ENCODE results near the gene ZNF219.

ZNF219 gene

GRCh38 chr14:21066882-21067502, 31.5 kb downstream of the ZNF219 start:
- DNase-seq = no peak

- DNase-seq = no peak
These were observed 35.0 kb downstream of the ZNF219 start for GRCh38 chr14:21063479-21063878.

DNA sequence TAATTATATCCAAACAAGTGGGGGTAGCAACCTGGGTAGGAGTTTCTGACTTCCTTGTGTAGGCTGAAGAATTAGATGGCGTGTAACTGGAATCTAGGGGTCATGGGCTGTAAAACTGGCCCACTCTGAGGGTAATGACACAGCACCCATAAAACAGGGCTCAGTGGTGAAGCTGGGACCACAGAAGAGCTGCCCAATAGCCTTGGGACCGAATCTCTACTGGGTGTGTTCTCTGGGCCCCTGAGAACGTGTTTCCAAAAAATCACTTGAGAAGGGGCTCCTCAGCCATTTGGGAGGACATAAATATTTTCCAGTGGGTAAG, 37.1 kb downstream of the ZNF219 start:
- no peak for DNase-seq

GRCh38 chr14:21060614-21061346, 37.7 kb downstream of the ZNF219 start:
- no peak for DNase-seq

- DNase-seq = no peak
These were observed 38.4 kb downstream of the ZNF219 start for GRCh38 chr14:21059842-21060613.

DNA sequence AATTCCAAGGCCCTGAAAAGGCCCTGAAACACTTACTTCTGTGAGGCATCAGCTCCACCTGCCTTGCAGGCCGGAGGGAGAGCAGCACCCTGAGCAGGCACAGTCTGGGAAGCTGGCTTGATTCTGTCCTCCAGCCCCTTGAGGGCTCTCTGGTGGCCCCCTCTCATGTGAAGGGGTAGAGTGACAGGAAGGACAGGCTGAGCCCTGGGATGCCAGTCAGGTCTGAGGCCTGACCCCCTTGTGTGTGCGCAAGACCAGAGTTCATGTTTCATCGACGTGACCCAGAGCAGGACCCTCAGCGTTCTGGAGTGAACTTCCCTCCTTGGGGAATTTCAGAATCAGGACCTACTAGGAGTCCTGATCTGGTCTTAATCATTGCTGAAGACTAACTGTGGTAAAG, 39.6 kb downstream of the ZNF219 start:
- no peak for DNase-seq

- peak in 1 of 2 donors; percentile 69 for DNase-seq
These were observed 40.4 kb downstream of the ZNF219 start, which contains the start of gene RNASE8 for GRCh38 chr14:21057803-21058675. Gene RNASE8, plus strand, starts transcription at chr14:21057822. Its CDS starts 71 bp downstream, at chr14:21057893.

DNA sequence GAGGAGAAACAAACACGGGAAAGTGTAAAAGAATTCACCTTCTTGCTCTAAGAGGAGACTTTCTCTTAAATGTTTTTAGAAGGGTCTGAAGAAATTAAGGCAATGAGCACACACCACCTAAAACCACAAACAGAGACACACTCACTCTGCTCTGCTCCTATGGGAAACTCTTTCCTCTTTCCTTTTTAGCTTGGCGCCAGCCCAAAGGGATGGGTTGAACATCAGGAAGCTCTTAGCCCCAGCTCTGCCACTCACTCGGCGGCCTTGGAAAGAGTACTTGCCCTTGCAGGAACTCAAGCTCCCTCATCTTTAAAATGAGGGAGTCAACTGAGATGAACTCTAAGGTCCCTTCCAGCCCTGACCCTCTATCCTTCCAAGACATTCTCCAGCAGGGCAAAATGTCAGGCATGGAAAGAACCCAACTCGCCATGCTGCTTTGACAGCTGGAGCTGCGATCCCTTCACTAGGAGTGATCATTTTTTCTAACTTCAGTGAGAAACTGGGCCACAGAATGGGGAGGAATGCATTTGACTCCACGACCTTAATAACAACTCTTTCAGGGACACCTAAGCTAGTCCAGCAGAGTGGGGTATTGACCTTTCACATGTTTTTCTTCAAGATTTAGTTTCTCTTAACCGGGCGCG, 41.8 kb downstream of the ZNF219 start:
- no peak for DNase-seq

DNA sequence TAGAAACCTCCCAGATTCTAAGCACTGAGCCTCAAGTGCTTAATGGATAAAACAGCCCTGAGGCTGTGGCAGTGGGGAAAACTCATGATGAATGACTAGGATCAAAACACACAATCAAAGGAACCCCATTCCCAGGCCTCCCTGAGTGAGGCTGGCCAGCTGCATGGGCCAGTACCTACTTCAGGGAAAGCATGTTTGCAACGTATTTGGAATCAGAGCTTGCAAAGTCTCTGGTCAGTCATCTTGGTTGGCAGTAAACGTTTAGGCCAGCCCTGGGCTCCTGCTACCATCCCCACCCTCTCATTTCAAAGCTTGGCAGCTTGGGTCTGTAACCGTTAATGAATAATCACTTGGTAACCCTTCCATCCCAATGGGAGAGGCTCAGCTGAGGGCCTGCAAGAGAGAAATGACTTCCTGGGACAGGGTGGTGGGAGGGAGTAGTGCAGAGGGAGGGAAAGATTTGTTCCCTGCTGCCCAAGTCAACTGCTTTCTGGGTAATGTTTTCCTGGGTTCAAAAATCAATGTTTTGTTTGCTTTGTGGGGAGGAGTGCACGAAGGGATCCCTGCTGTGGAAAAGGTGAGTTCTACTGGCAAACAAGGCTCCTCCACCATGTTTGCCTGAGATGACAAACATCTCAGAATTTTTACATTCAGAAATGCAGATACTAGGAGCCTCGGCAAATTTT, 42.9 kb downstream of the ZNF219 start:
- DNase-seq = no peak

DNA sequence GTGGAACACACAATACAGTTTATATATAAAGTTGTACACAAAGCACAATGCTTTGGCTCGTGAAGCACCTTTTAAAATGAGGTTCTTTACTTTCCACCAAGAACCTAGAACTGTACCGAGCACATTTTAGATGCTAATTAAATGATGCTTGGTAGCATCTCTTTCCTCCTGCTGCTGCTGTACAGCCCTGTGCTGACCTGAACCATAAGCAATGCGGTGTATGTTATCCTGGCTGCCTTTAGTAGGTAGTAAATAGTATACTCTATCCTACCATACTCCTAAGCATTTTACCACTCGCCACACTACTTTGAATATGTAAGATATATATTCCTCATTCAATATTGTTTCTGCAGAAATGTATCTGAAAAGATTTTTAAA, 43.7 kb downstream of the ZNF219 start:
- DNase-seq = no peak

GRCh38 chr14:21054123-21054767, 44.2 kb downstream of the ZNF219 start:
- DNase-seq = no peak

DNA sequence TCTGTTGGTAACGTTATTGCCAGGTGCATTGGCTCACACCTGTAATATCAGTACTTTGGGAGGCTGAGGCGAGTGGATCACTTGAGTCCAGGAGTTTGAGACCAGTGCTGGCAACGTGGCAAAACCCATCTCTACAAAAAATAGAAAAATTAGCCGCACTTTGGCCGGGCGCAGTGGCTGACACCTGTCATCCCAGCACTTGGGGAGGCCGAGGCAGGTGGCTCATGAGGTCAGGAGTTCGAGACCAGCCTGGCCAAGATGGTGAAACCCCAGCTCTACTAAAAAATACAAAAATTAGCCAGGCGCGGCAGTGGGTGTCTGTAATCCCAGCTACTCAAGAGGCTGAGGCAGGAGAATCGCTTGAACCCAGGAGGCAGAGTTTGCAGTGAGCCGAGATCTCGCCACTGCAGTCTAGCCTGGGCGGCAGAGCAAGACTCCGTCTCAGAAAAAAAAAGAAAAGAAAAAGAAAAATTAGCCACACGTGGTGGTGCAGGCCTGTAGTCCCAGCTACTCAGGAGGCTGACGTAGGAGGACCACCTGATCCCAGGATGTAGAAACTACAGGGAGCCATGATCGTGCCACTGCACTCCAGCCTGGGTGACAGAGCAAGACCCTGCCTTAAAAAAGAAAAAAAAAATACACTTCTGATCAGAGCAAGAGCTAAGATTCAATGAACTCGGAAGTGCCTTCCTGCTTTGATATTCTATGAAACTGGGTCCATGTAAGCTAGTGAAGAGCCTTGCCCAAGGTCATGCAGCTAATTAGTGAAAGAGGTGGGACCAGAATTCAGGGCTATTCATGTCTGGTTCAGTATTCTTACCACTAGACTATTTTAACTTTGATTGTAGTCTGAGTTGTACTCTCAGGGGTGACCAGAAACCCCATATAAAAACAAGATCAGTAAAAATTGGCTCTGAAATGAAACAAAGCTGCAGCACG, 45.0 kb downstream of the ZNF219 start:
- DNase-seq = no peak

- peak in 1 of 2 donors; percentile 47 for DNase-seq
These were observed 47.9 kb downstream of the ZNF219 start for GRCh38 chr14:21050597-21050996.

DNA sequence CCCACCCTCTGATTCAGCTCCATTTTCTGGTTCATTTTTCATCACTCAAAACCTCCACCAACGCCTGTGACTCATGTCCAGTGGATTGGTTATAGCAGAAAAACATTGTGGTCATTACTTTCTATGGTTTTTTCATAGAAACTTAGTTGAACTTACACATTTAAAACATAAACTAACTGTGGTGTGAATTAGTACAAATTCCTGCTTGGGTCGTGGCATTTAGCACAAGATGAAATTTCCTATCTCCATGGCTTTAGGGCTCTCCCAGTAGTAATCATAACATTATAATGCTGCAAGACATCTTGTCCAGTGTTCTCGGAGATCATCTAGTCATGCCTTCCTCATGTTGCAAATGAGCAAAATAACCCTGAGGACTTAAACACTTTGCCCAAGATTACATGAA, 49.2 kb downstream of the ZNF219 start:
- DNase-seq = no peak

- no peak for DNase-seq
These were observed 49.8 kb downstream of the ZNF219 start for GRCh38 chr14:21048638-21049037.

DNA sequence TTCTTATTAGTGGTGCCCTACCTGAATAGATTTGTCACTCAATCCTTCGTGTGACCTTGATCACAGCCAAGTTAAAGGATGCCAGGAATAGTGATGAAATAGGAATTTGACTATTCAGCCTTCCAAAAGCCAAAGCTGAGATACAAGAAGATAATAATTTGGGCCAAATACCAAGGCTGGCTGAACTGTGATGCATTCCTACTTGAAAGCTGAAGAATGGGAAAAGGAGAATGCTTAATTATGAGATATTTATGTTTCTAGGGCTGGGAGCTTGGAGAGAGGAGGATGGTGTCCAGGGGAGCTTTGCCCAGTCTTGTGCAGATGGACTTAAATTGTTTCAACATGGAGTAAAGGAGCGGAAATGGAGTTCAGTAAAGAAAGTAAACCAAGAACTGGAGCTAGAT, 51.1 kb downstream of the ZNF219 start:
- no peak for DNase-seq

DNA sequence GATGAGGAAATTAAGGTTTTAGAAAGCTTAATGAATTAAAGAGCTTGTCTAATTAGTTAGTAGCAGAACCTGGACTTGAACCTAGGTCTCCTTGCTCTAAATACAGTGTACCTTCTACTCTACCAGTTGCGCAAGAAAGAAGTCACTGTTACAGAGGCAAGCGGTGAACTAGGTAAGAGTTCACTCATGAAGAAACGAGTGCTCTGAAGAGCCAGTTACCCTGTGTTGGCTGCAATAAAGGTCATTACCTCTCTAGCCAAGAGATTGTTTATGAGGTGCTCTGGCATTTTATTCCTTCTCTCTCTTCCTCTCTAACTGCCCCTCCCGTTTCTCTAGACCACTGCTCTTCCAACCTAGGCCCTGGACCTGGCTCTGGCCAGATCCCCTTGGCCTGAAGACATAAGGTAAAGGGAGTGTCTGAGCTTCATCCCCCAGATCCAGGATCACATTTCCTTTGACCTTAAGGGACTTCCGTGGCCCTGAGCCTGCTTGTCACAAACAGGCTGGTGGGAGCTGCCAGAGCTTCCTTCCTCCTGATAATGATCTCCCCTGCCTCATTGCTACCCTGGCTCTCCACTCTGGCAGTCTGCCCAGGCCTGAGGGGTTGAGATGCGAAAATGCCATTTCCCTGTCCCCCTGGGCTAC, 54.4 kb downstream of the ZNF219 start:
- no peak for DNase-seq

DNA sequence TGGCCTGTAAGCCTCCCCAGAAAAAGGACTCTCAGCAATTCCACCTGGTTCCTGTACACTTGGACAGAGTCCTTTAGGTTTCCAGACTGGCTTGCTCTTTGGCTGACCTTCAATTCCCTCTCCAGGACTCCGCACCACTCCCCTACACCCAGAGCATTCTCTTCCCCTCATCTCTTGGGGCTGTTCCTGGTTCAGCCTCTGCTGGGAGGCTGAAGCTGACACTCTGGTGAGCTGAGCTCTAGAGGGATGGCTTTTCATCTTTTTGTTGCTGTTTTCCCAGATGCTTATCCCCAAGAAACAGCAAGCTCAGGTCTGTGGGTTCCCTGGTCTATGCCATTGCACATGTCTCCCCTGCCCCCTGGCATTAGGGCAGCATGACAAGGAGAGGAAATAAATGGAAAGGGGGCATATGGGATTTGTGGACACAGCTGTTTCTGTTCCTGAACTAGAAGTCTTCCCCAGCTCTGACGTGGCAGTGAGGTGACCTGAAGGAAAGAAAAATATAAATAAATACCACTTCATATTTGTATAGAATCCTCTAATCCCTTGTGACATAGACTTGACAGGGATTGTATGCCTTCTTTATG, 55.0 kb downstream of the ZNF219 start:
- no peak for DNase-seq

- DNase-seq = peak in 1 of 2 donors; percentile 39
These were observed 55.5 kb downstream of the ZNF219 start for GRCh38 chr14:21042918-21043317.

All from inflammatory macrophage (primary cell).